ENCODE data around the gene PFKM.

Gene PFKM

GRCh38 chr12:48125985-48126384 lies 6.8 kb downstream of the PFKM start:
- H3K36me3 ChIP-seq (ENCODE audit: control insufficient read depth in 1 of 2, insufficient read depth in 2 of 2, low read length in 2 of 2): peaks cover under 1 to 4% of the 10 kb centered on the region in 2 donors
- no peak overlapping the region for H3K4me3 ChIP-seq (ENCODE audit: low read depth in 1 of 2, low read length in 2 of 2)
- H3K27ac ChIP-seq (ENCODE audit: low read depth, low read length): no peak overlapping the region
- H3K9ac ChIP-seq (ENCODE audit: low read depth in 1 of 2, low read length in 2 of 2): no peak overlapping the region
- peaks cover 7 to 10% of the 10 kb centered on the region in 2 donors for H3K4me1 ChIP-seq (ENCODE audit: control insufficient read depth in 1 of 2, insufficient read depth in 2 of 2, low read length in 2 of 2)
- no peaks in the 10 kb centered on the region for H3K9me3 ChIP-seq (ENCODE audit: control insufficient read depth in 1 of 2, low read length in 2 of 2)
- no peaks in the 10 kb centered on the region for H3K27me3 ChIP-seq (ENCODE audit: control insufficient read depth in 1 of 2, insufficient read depth in 2 of 2, low read length in 2 of 2)

GRCh38 chr12:48126953-48127630 lies 7.9 kb downstream of the PFKM start:
- Histone ChIP-seq H3K9me3 (ENCODE audit: control insufficient read depth in 1 of 2, low read length in 2 of 2) (no peaks in the 10 kb centered on the region), H3K27ac (ENCODE audit: low read depth, low read length) (no peak overlapping the region), H3K4me3 (ENCODE audit: low read depth in 1 of 2, low read length in 2 of 2) (no peak overlapping the region), H3K27me3 (ENCODE audit: control insufficient read depth in 1 of 2, insufficient read depth in 2 of 2, low read length in 2 of 2) (no peaks in the 10 kb centered on the region), H3K9ac (ENCODE audit: low read depth in 1 of 2, low read length in 2 of 2) (no peak overlapping the region), H3K36me3 (ENCODE audit: control insufficient read depth in 1 of 2, insufficient read depth in 2 of 2, low read length in 2 of 2) (peaks cover 6 to 9% of the 10 kb centered on the region in 2 donors), H3K4me1 (ENCODE audit: control insufficient read depth in 1 of 2, insufficient read depth in 2 of 2, low read length in 2 of 2) (peaks cover 6 to 7% of the 10 kb centered on the region in 2 donors)

- peaks cover 15 to 23% of the 10 kb centered on the region in 2 donors for H3K36me3 ChIP-seq (ENCODE audit: control insufficient read depth in 1 of 2, insufficient read depth in 2 of 2, low read length in 2 of 2)
- no peaks in the 10 kb centered on the region for H3K4me1 ChIP-seq (ENCODE audit: control insufficient read depth in 1 of 2, insufficient read depth in 2 of 2, low read length in 2 of 2)
- H3K27ac ChIP-seq (ENCODE audit: low read depth, low read length): no peak overlapping the region
- H3K9ac ChIP-seq (ENCODE audit: low read depth in 1 of 2, low read length in 2 of 2): no peak overlapping the region
- H3K4me3 ChIP-seq (ENCODE audit: low read depth in 1 of 2, low read length in 2 of 2): no peak overlapping the region
- H3K27me3 ChIP-seq (ENCODE audit: control insufficient read depth in 1 of 2, insufficient read depth in 2 of 2, low read length in 2 of 2): no peaks in the 10 kb centered on the region
- H3K9me3 ChIP-seq (ENCODE audit: control insufficient read depth in 1 of 2, low read length in 2 of 2): no peaks in the 10 kb centered on the region
Measured at GRCh38 chr12:48128800-48129199, 9.6 kb downstream of the PFKM start.

- no peaks in the 10 kb centered on the region for H3K27me3 ChIP-seq (ENCODE audit: control insufficient read depth in 1 of 2, insufficient read depth in 2 of 2, low read length in 2 of 2)
- H3K9me3 ChIP-seq (ENCODE audit: control insufficient read depth in 1 of 2, low read length in 2 of 2): no peaks in the 10 kb centered on the region
- H3K36me3 ChIP-seq (ENCODE audit: control insufficient read depth in 1 of 2, insufficient read depth in 2 of 2, low read length in 2 of 2): peaks cover 20 to 29% of the 10 kb centered on the region in 2 donors
- H3K4me3 ChIP-seq (ENCODE audit: low read depth in 1 of 2, low read length in 2 of 2): no peak overlapping the region
- H3K4me1 ChIP-seq (ENCODE audit: control insufficient read depth in 1 of 2, insufficient read depth in 2 of 2, low read length in 2 of 2): no peaks in the 10 kb centered on the region
- H3K27ac ChIP-seq (ENCODE audit: low read depth, low read length): no peak overlapping the region
- H3K9ac ChIP-seq (ENCODE audit: low read depth in 1 of 2, low read length in 2 of 2): no peak overlapping the region
Measured at GRCh38 chr12:48129376-48129775, 10.2 kb downstream of the PFKM start.

GRCh38 chr12:48131517-48131916 lies 12.4 kb downstream of the PFKM start:
- peaks cover 26 to 42% of the 10 kb centered on the region in 2 donors for H3K36me3 ChIP-seq (ENCODE audit: control insufficient read depth in 1 of 2, insufficient read depth in 2 of 2, low read length in 2 of 2)
- no peak overlapping the region for H3K27ac ChIP-seq (ENCODE audit: low read depth, low read length)
- no peak overlapping the region for H3K9ac ChIP-seq (ENCODE audit: low read depth in 1 of 2, low read length in 2 of 2)
- no peaks in the 10 kb centered on the region for H3K27me3 ChIP-seq (ENCODE audit: control insufficient read depth in 1 of 2, insufficient read depth in 2 of 2, low read length in 2 of 2)
- H3K4me1 ChIP-seq (ENCODE audit: control insufficient read depth in 1 of 2, insufficient read depth in 2 of 2, low read length in 2 of 2): no peaks in the 10 kb centered on the region
- no peaks in the 10 kb centered on the region for H3K9me3 ChIP-seq (ENCODE audit: control insufficient read depth in 1 of 2, low read length in 2 of 2)
- H3K4me3 ChIP-seq (ENCODE audit: low read depth in 1 of 2, low read length in 2 of 2): no peak overlapping the region

- Histone ChIP-seq H3K27ac (ENCODE audit: low read depth, low read length) (no peak overlapping the region), H3K9me3 (ENCODE audit: control insufficient read depth in 1 of 2, low read length in 2 of 2) (no peaks in the 10 kb centered on the region), H3K9ac (ENCODE audit: low read depth in 1 of 2, low read length in 2 of 2) (no peak overlapping the region), H3K27me3 (ENCODE audit: control insufficient read depth in 1 of 2, insufficient read depth in 2 of 2, low read length in 2 of 2) (no peaks in the 10 kb centered on the region), H3K36me3 (ENCODE audit: control insufficient read depth in 1 of 2, insufficient read depth in 2 of 2, low read length in 2 of 2) (peaks cover 26 to 50% of the 10 kb centered on the region in 2 donors), H3K4me1 (ENCODE audit: control insufficient read depth in 1 of 2, insufficient read depth in 2 of 2, low read length in 2 of 2) (no peaks in the 10 kb centered on the region), H3K4me3 (ENCODE audit: low read depth in 1 of 2, low read length in 2 of 2) (no peak overlapping the region)
Measured at GRCh38 chr12:48132826-48133225, 13.7 kb downstream of the PFKM start.

- Histone ChIP-seq H3K36me3 (ENCODE audit: control insufficient read depth in 1 of 2, insufficient read depth in 2 of 2, low read length in 2 of 2) (peaks cover 29 to 58% of the 10 kb centered on the region in 2 donors), H3K27me3 (ENCODE audit: control insufficient read depth in 1 of 2, insufficient read depth in 2 of 2, low read length in 2 of 2) (no peaks in the 10 kb centered on the region), H3K27ac (ENCODE audit: low read depth, low read length) (no peak overlapping the region)
Measured at GRCh38 chr12:48135027-48135426, 15.9 kb downstream of the PFKM start.

GRCh38 chr12:48142818-48143674 lies 23.9 kb downstream of the PFKM start:
- no peaks in the 10 kb centered on the region for H3K4me1 ChIP-seq (ENCODE audit: control insufficient read depth in 1 of 2, insufficient read depth in 2 of 2, low read length in 2 of 2)
- no peak overlapping the region for H3K27ac ChIP-seq (ENCODE audit: low read depth, low read length)
- no peak overlapping the region for H3K4me3 ChIP-seq (ENCODE audit: low read depth in 1 of 2, low read length in 2 of 2)
- H3K36me3 ChIP-seq (ENCODE audit: control insufficient read depth in 1 of 2, insufficient read depth in 2 of 2, low read length in 2 of 2): peaks cover 34 to 80% of the 10 kb centered on the region in 2 donors
- H3K9ac ChIP-seq (ENCODE audit: low read depth in 1 of 2, low read length in 2 of 2): no peak overlapping the region
- H3K27me3 ChIP-seq (ENCODE audit: control insufficient read depth in 1 of 2, insufficient read depth in 2 of 2, low read length in 2 of 2): no peaks in the 10 kb centered on the region
- no peaks in the 10 kb centered on the region for H3K9me3 ChIP-seq (ENCODE audit: control insufficient read depth in 1 of 2, low read length in 2 of 2)

More at GRCh38 chr12:48135027-48135426, 15.9 kb downstream of the PFKM start:
- H3K4me3 ChIP-seq (ENCODE audit: low read depth in 1 of 2, low read length in 2 of 2): no peak overlapping the region
- H3K9me3 ChIP-seq (ENCODE audit: control insufficient read depth in 1 of 2, low read length in 2 of 2): no peaks in the 10 kb centered on the region
- H3K4me1 ChIP-seq (ENCODE audit: control insufficient read depth in 1 of 2, insufficient read depth in 2 of 2, low read length in 2 of 2): no peaks in the 10 kb centered on the region
- H3K9ac ChIP-seq (ENCODE audit: low read depth in 1 of 2, low read length in 2 of 2): no peak overlapping the region

- peaks cover 39 to 86% of the 10 kb centered on the region in 2 donors for H3K36me3 ChIP-seq (ENCODE audit: control insufficient read depth in 1 of 2, insufficient read depth in 2 of 2, low read length in 2 of 2)
- no peak overlapping the region for H3K27ac ChIP-seq (ENCODE audit: low read depth, low read length)
- no peak overlapping the region for H3K4me3 ChIP-seq (ENCODE audit: low read depth in 1 of 2, low read length in 2 of 2)
- H3K9ac ChIP-seq (ENCODE audit: low read depth in 1 of 2, low read length in 2 of 2): no peak overlapping the region
- H3K27me3 ChIP-seq (ENCODE audit: control insufficient read depth in 1 of 2, insufficient read depth in 2 of 2, low read length in 2 of 2): no peaks in the 10 kb centered on the region
- H3K4me1 ChIP-seq (ENCODE audit: control insufficient read depth in 1 of 2, insufficient read depth in 2 of 2, low read length in 2 of 2): no peaks in the 10 kb centered on the region
- H3K9me3 ChIP-seq (ENCODE audit: control insufficient read depth in 1 of 2, low read length in 2 of 2): no peaks in the 10 kb centered on the region
Measured at GRCh38 chr12:48143898-48144297, 24.7 kb downstream of the PFKM start.

- Histone ChIP-seq H3K9ac (ENCODE audit: low read depth in 1 of 2, low read length in 2 of 2) (no peak overlapping the region), H3K27me3 (ENCODE audit: control insufficient read depth in 1 of 2, insufficient read depth in 2 of 2, low read length in 2 of 2) (no peaks in the 10 kb centered on the region), H3K27ac (ENCODE audit: low read depth, low read length) (no peak overlapping the region), H3K9me3 (ENCODE audit: control insufficient read depth in 1 of 2, low read length in 2 of 2) (no peaks in the 10 kb centered on the region), H3K4me3 (ENCODE audit: low read depth in 1 of 2, low read length in 2 of 2) (no peak overlapping the region), H3K36me3 (ENCODE audit: control insufficient read depth in 1 of 2, insufficient read depth in 2 of 2, low read length in 2 of 2) (peaks cover 53 to 90% of the 10 kb centered on the region in 2 donors), H3K4me1 (ENCODE audit: control insufficient read depth in 1 of 2, insufficient read depth in 2 of 2, low read length in 2 of 2) (no peaks in the 10 kb centered on the region)
Measured at GRCh38 chr12:48145981-48146380, 26.8 kb downstream of the PFKM start.
